GM12891 (cell line): ENCODE measurements around the gene DYNC1I1.

ENCODE experiments used
- PAX5 ChIP-seq: IDR thresholded peaks from 2 replicates; pipeline ENCODE4 v1.6.1; 2011; ENCODE audit warnings: low read length, moderate library complexity, mild to moderate bottlenecking; ENCODE audit not compliant: insufficient read depth, severe bottlenecking
- POLR2A ChIP-seq: IDR thresholded peaks from 2 replicates; pipeline ENCODE4 v1.6.1; 2011; ENCODE audit warnings: low read depth, low read length, control low read depth
- POLR2AphosphoS5 ChIP-seq: IDR thresholded peaks from 2 replicates; pipeline ENCODE4 v1.6.1; 2011; ENCODE audit warnings: low read depth, low read length, control low read depth
- SPI1 ChIP-seq: IDR thresholded peaks from 2 replicates; pipeline ENCODE4 v1.6.1; 2011; ENCODE audit warnings: low read depth, low read length, control low read depth
- TAF1 ChIP-seq: IDR thresholded peaks from 2 replicates; pipeline ENCODE4 v1.6.1; 2011; ENCODE audit warnings: low read depth, low read length, control low read depth

- TF ChIP-seq TAF1 = no peak
- no peak for TF ChIP-seq POLR2A
- TF ChIP-seq POLR2AphosphoS5 = no peak
- TF ChIP-seq SPI1 = no peak
- no peak for TF ChIP-seq PAX5
Observed at GRCh38 chr7:95899919-95900513, 127.7 kb downstream of the DYNC1I1 start.
